Heart left ventricle (tissue), 16 donors: ENCODE results near the gene LRRC23. TPM values are rescaled to one million over a fixed set of nuclear protein-coding genes. Genes with fewer than 3 reads are reported as not detected.
"Not testable (repeated sequence)": the region's sequence is repeated elsewhere in the genome, so short reads cannot be mapped to it uniquely, and the experiment has no call there.

Source experiments
- ATAC-seq, 4 donors: fragments of 200-7000 bp; cut with Tn5 transposase; one replicate each; pipeline ENCODE4 v1.9.1; 2020 to 2022; ENCODE audit warnings: moderate library complexity in 4 of 4, mild to moderate bottlenecking in 3 of 4, moderate number of reproducible peaks in 1 of 4
- DNase-seq, 5 donors: peaks; one replicate each; pipeline ENCODE4 v3.0.0-alpha.2; 2020
- H3K27ac ChIP-seq, 12 donors: fragments of 200-600 bp; sonication (generic) in 4 of 12; one replicate each; pipeline versions ENCODE4 v1.5.0 to v1.8.0; 2016 to 2022; ENCODE audit warnings: mild to moderate bottlenecking in 2 of 12
- H3K27me3 ChIP-seq, 9 donors: fragments of 200-600 bp; sonication (generic) in 2 of 9; one replicate each; pipeline versions ENCODE4 v1.5.1 to v1.8.0; 2016 to 2022; ENCODE audit warnings: mild to moderate bottlenecking in 3 of 9
- H3K36me3 ChIP-seq, 9 donors: fragments of 200-600 bp; sonication (generic) in 2 of 9; one replicate each; pipeline versions ENCODE4 v1.5.0 to v1.8.0; 2018 to 2022; ENCODE audit warnings: mild to moderate bottlenecking in 2 of 9
- H3K4me1 ChIP-seq, 12 donors: fragments of 200-600 bp; sonication (generic) in 4 of 12; one replicate each; pipeline versions ENCODE4 v1.5.0 to v1.8.0; 2016 to 2022; ENCODE audit warnings: mild to moderate bottlenecking in 3 of 12
- H3K4me3 ChIP-seq, 12 donors: fragments of 200-600 bp; sonication (generic) in 4 of 12; one replicate each; pipeline versions ENCODE4 v1.5.0 to v1.8.0; 2017 to 2022; ENCODE audit warnings: mild to moderate bottlenecking in 9 of 12, moderate library complexity in 4 of 12
- H3K9me3 ChIP-seq, 12 donors: fragments of 200-600 bp; sonication (generic) in 4 of 12; one replicate each; pipeline versions ENCODE4 v1.5.0 to v1.8.0; 2016 to 2022; ENCODE audit warnings: mild to moderate bottlenecking in 1 of 12
- CTCF ChIP-seq, 12 donors: fragments of 200-600 bp; sonication (generic) in 4 of 12; IDR thresholded peaks; one replicate each; pipeline versions ENCODE4 v1.5.0 to v1.8.0; 2018 to 2022; ENCODE audit warnings: antibody characterized with exemption in 12 of 12, mild to moderate bottlenecking in 5 of 12
- POLR2A ChIP-seq, 2 donors: fragments of 450-650 bp; IDR thresholded peaks; one replicate each; pipeline ENCODE4 v1.6.1; 2017; ENCODE audit warnings: antibody characterized with exemption in 2 of 2, mild to moderate bottlenecking in 2 of 2, moderate library complexity in 2 of 2
- WGBS, 4 donors: extraction: QIAGEN DNeasy Blood & Tissue Kit in 2 of 4; methylation state at CpG; one replicate each; pipeline versions ENCODE4 v1.1.5 to v1.1.7; 2013 to 2018; 5-methylcytosine and 5-hydroxymethylcytosine counted together
- intact Hi-C, 10 donors: fragments of 100-400 bp; cut with DNase I; formaldehyde crosslinking; loops; one replicate each; pipeline versions ENCODE4 v1.11.1 to v1.14.2; 2022
- polyA plus RNA-seq, 2 donors: library from polyadenylated mRNA; stranded (reverse); fragments of 200-250 nt; gene quantifications; one replicate each; pipeline ENCODE4 v1.2.3, GENCODE V29; 2013
- total RNA-seq, 9 donors: library from RNA; depleted of rRNA in 2 of 9; stranded (reverse); fragments of >200 nt in 2 of 9; fragmentation: NEBNext Ultra II Directional in 3 of 9; extraction: Animal tissue kit (Norgen Biotek cat#: 25700) in 3 of 9; gene quantifications; one replicate each; pipeline versions ENCODE4 v1.1.0 to v1.2.4, GENCODE V29; 2016 to 2023
- donor health status: ischemic (EF 13 %, LVEDD 7.1; RV severe dilation, severe dysfunction).
- donor health status: healthy with polysubstance abuse.
- donor health status: DM: no; HTN: yes; CAD: no.
- donor health status: DM: no; HTN: no; CAD: no.
- donor health status: ischemic (EF 25% LVEDD 6.9; RV normal size, moderate dysfunction).
- donor health status: ischemic (EF 25% LVEDD 5.7; RV mildly dilated, moderate dysfunction).
- donor health status: healthy.
- donor health status: DM: yes; HTN: yes; CAD: no.
- donor health status: ischemic (EF 35%, LVEDD 5.7; RV mildly dilated, moderate dysfunction).
- donor health status: nonischemic (EF 11% LVEDD 7.7; RV severe dilation, severe dysfunction).
- donor health status: DM: yes; HTN: yes; CAD: no.
- donor health status: PGD.
- donor health status: ischemic (EF 29% LVEDD 5.4; RV normal size, mild dysfunction).
- donor health status: nonischemic (EF 23%, LVEDD 6.1; RV moderate dilation, normal function).

Gene LRRC23
- total and polyA plus RNA-seq, 11 donors = 8.2 to 15.3 (median 11.3) TPM

DNA sequence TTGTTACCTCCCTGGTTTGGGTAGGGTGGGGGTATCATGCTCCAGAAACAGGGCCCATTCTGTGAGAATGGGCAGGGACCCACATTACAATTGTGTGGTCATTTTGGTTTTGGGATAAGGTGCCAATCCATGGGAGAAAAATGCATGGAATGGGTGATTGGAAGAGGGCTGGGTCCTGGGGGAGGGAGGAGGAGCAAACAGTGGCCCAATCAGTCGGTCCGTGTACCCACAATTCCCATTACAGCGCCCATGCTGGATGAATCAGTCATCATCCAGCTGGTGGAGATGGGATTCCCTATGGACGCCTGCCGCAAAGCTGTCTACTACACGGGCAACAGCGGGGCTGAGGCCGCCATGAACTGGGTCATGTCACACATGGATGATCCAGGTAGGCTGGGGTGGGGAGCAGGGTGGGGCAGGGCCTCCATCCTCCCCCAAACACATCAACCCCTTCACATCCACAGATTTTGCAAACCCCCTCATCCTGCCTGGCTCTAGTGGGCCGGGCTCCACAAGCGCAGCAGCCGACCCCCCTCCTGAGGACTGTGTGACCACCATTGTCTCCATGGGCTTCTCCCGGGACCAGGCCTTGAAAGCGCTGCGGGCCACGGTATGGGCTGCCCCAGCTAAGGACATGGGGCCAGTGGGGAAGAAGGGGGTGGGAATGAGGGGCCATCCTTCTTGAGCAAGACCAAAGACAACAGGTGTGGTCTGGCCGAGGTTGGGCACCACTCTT is 40.9 kb upstream of the LRRC23 start:
- Histone ChIP-seq H3K27ac (no peak overlapping the region), H3K27me3 (no peaks in the 10 kb centered on the region), H3K4me1 (peaks cover 3 to 14% (median 12%) of the 10 kb centered on the region in 12 donors), H3K4me3 (no peak overlapping the region), H3K36me3 (peaks cover 4 to 73% (median 68%) of the 10 kb centered on the region in 9 donors), H3K9me3 (no peaks in the 10 kb centered on the region)
- DNase-seq (no peak), ATAC-seq (no peak)
- TF ChIP-seq POLR2A (IDR thresholded peaks at IDR 0.05) (no peak), CTCF (IDR thresholded peaks at IDR 0.05) (no peak)
- WGBS, 4 donors = 95 to 98% (median 96%) methylated on average over 15 to 16 of the region's 16 CpGs
- intact Hi-C loops = loop anchor here in 1 of 10 donors (10.0 kb wide), 1 partner anchor 101 kb away; no protein-coding TSS in a partner anchor

- peaks cover 11 to 28% (median 25%) of the 10 kb centered on the region in 12 donors for H3K4me1 ChIP-seq
- DNase-seq, H3K9me3 ChIP-seq, H3K27me3 ChIP-seq, H3K27ac ChIP-seq, ATAC-seq, H3K4me3 ChIP-seq: not testable (repeated sequence)
- 93 to 95% (median 94%) methylated on average over 4 to 5 of the region's 5 CpGs for WGBS, 4 donors
- peaks cover 0 to 73% (median 68%) of the 10 kb centered on the region in 9 donors for H3K36me3 ChIP-seq
- intact Hi-C loops = loop anchor here in 2 of 10 donors (5.0 to 10.0 kb wide), 3 partner anchors 99 to 247 kb away; partner anchors contain the start of gene MLF2 (in 2 of the 2)
Measured at GRCh38 chr12:6865307-6865706, 39.3 kb upstream of the LRRC23 start.

DNA sequence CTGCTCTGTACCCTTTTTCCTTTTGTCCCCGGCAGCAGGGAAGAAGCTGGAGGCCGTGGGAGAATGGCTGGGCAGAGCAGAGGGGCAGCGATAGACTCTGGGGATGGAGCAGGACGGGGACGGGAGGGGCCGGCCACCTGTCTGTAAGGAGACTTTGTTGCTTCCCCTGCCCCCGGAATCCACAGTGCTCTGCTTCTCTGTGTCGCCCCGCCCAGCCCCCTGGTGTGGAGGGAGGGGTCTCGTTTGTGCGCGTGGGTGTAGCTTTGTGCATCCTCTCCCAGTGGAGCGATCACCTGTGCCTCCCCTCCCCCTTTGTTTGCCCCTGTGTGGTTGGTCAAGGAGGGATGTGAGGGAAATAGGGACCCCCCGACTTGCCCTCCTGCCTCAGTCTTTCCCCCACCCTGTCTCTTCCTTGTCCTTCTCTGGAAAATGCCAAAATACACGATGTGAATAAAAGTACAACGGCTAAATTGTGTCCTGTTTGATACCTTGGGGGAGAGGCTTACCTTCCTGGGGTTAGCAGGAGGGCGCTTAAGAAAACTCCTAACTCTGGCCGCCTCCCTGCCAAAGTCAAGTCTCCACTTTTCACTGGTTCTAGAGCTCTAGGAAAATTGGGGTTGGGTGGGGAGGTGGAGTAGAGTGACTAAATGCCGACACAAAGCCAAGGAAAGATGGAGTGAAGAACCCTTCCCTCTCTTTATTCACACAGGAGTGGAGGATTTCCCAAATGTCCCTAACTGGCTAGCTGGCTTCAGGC is 38.3 kb upstream of the LRRC23 start:
- Histone ChIP-seq H3K4me1 (peaks cover 11 to 38% (median 33%) of the 10 kb centered on the region in 12 donors), H3K4me3 (peak overlapping the region in 9 of 12 donors; percentile 77 to 100 (median 99)), H3K27me3 (no peaks in the 10 kb centered on the region), H3K27ac (peak overlapping the region in 11 of 12 donors; percentile 96 to 100 (median 99)), H3K9me3 (no peaks in the 10 kb centered on the region), H3K36me3 (peaks cover 0 to 73% (median 68%) of the 10 kb centered on the region in 9 donors)
- WGBS, 4 donors = 82 to 86% (median 84%) methylated on average over 18 to 19 of the region's 19 CpGs
- DNase-seq (peak in 1 of 5 donors; percentile 41), ATAC-seq (no peak)
- intact Hi-C loops = loop anchor here in 3 of 10 donors (1.0 to 10.0 kb wide), 4 partner anchors 14 to 246 kb away; partner anchors contain the start of genes MLF2 (in 2 of the 3) and USP5 (in 1 of the 3)
- TF ChIP-seq CTCF (IDR thresholded peaks at IDR 0.05) = no peak
- TF ChIP-seq POLR2A (IDR thresholded peaks at IDR 0.05) = no peak

- Histone ChIP-seq H3K27me3 (no peaks in the 10 kb centered on the region), H3K9me3 (no peaks in the 10 kb centered on the region), H3K27ac (peak overlapping the region; percentile 96 to 100 (median 99)), H3K36me3 (peaks cover 0 to 70% (median 64%) of the 10 kb centered on the region in 9 donors), H3K4me3 (peak overlapping the region; percentile 77 to 100 (median 98)), H3K4me1 (peaks cover 15 to 44% (median 39%) of the 10 kb centered on the region in 12 donors)
- TF ChIP-seq CTCF (IDR thresholded peaks at IDR 0.05) = no peak
- TF ChIP-seq POLR2A (IDR thresholded peaks at IDR 0.05) = no peak
- ATAC-seq (peak in 3 of 4 donors; percentile 3 to 12 (median 6)), DNase-seq (peak in 2 of 5 donors; percentile 44 to 63)
- WGBS, 4 donors = 3 to 12% (median 4%) methylated on average over 10 to 33 of the region's 33 CpGs
- intact Hi-C loops = loop anchor here in 3 of 10 donors (1.0 to 10.0 kb wide), 4 partner anchors 15 to 245 kb away; partner anchors contain the start of genes MLF2 (in 2 of the 3) and USP5 (in 1 of the 3)
Measured at GRCh38 chr12:6866920-6867412, 37.7 kb upstream of the LRRC23 start.
